Neural cell (in vitro differentiated cells): ENCODE results near the gene SLC41A3. TPM values are rescaled to one million over a fixed set of nuclear protein-coding genes. Genes with fewer than 3 reads are reported as not detected.

Experiments used
- H2AFZ ChIP-seq: fragments of 200-600, 300-800 bp; sonication (generic), shearing (Covaris generic); 2 replicates; pipeline ENCODE4 v1.6.0; 2014; ENCODE audit warnings: low read depth, mild to moderate bottlenecking, antibody characterized with exemption, low read length, moderate library complexity
- H3F3A ChIP-seq: fragments of 200-600 bp; shearing (Covaris generic); 2 replicates; pipeline ENCODE4 v1.6.1; 2016; ENCODE audit warnings: mild to moderate bottlenecking, moderate library complexity, mixed read lengths, antibody characterized with exemption, low read length; ENCODE audit not compliant: insufficient read depth, poor library complexity, severe bottlenecking
- H3K27ac ChIP-seq: fragments of 200-600, 300-800 bp; sonication (generic), shearing (Covaris generic); 2 replicates; pipeline ENCODE4 v1.5.1; 2014; ENCODE audit warnings: mild to moderate bottlenecking, low read length, moderate library complexity
- H3K27me3 ChIP-seq: fragments of 300-800, 200-600 bp; sonication (generic), shearing (Covaris generic); 2 replicates; pipeline ENCODE4 v1.6.0; 2014; ENCODE audit warnings: mild to moderate bottlenecking, low read depth, low read length, moderate library complexity; ENCODE audit not compliant: insufficient read depth
- H3K36me3 ChIP-seq: fragments of 300-800, 200-600 bp; sonication (generic), shearing (Covaris generic); 2 replicates; pipeline ENCODE4 v1.5.1; 2014; ENCODE audit warnings: mild to moderate bottlenecking, antibody characterized with exemption, low read length, moderate library complexity; ENCODE audit not compliant: insufficient read depth
- H3K4me2 ChIP-seq: fragments of 300-800, 200-600 bp; sonication (generic), shearing (Covaris generic); 2 replicates; pipeline ENCODE4 v1.6.0; 2014; ENCODE audit warnings: mild to moderate bottlenecking, low read length
- H3K4me3 ChIP-seq: fragments of 300-800, 200-600 bp; sonication (generic), shearing (Covaris generic); 2 replicates; pipeline ENCODE4 v1.5.1; 2014; ENCODE audit warnings: mild to moderate bottlenecking, low read length, moderate library complexity
- H3K79me2 ChIP-seq: fragments of 200-600 bp; shearing (Covaris generic); replicated peaks from 2 replicates; pipeline ENCODE4 v1.6.0; 2014; ENCODE audit warnings: mild to moderate bottlenecking, low read length, moderate library complexity; ENCODE audit not compliant: insufficient read depth
- H3K9ac ChIP-seq: fragments of 300-800, 200-600 bp; sonication (generic), shearing (Covaris generic); 2 replicates; pipeline ENCODE4 v1.6.1; 2016; ENCODE audit warnings: mild to moderate bottlenecking, low read length, mixed read lengths
- H3K9me2 ChIP-seq: fragments of 200-600 bp; shearing (Covaris generic); 2 replicates; pipeline ENCODE4 v1.6.1; 2016; ENCODE audit warnings: mild to moderate bottlenecking, low read length, mixed read lengths; ENCODE audit not compliant: insufficient read depth
- H3K9me3 ChIP-seq: fragments of 200-600, 300-800 bp; sonication (generic), shearing (Covaris generic); 2 replicates; pipeline ENCODE4 v1.6.1; 2016; ENCODE audit warnings: mild to moderate bottlenecking, mixed run types, low read length, moderate library complexity, mixed read lengths
- H4K20me1 ChIP-seq: fragments of 200-600 bp; shearing (Covaris generic); 2 replicates; pipeline ENCODE4 v1.6.1; 2016; ENCODE audit warnings: mild to moderate bottlenecking, mixed run types; ENCODE audit not compliant: insufficient read depth
- CTCF ChIP-seq: fragments of 450-650 bp; IDR thresholded peaks from 2 replicates; pipeline ENCODE4 v1.5.1; 2014; ENCODE audit warnings: antibody characterized with exemption, mild to moderate bottlenecking, moderate library complexity; ENCODE audit not compliant: poor library complexity, severe bottlenecking
- EP300 ChIP-seq: fragments of 450-650 bp; conservative IDR thresholded peaks from 2 replicates; pipeline ENCODE4 v1.6.1; 2014; ENCODE audit warnings: antibody characterized with exemption, mild to moderate bottlenecking, moderate library complexity; ENCODE audit not compliant: poor library complexity, severe bottlenecking
- EZH2 ChIP-seq: fragments of 200-600, 300-800 bp; shearing (Covaris generic), sonication (generic); IDR thresholded peaks from 2 replicates; pipeline ENCODE4 v1.6.1; 2014; ENCODE audit warnings: antibody characterized with exemption, low read length, borderline replicate concordance, mild to moderate bottlenecking; ENCODE audit not compliant: insufficient read depth, poor library complexity, severe bottlenecking
- MXI1 ChIP-seq: fragments of 450-650 bp; conservative IDR thresholded peaks from 2 replicates; pipeline ENCODE4 v1.6.1; 2014; ENCODE audit warnings: antibody characterized with exemption, mild to moderate bottlenecking; ENCODE audit not compliant: poor library complexity, severe bottlenecking
- POLR2AphosphoS5 ChIP-seq: IDR thresholded peaks from 2 replicates; pipeline ENCODE4 v1.6.1; 2012
- RAD21 ChIP-seq: fragments of 450-650 bp; conservative IDR thresholded peaks from 2 replicates; pipeline ENCODE4 v1.6.1; 2014; ENCODE audit warnings: antibody characterized with exemption, mild to moderate bottlenecking, moderate library complexity
- REST ChIP-seq: IDR thresholded peaks from 2 replicates; pipeline ENCODE4 v1.6.1; 2012; ENCODE audit warnings: borderline replicate concordance
- SMC3 ChIP-seq: fragments of 450-650 bp; conservative IDR thresholded peaks from 2 replicates; pipeline ENCODE4 v1.6.1; 2014; ENCODE audit warnings: antibody characterized with exemption, mild to moderate bottlenecking, moderate library complexity; ENCODE audit not compliant: poor library complexity
- TAF1 ChIP-seq: IDR thresholded peaks from 2 replicates; pipeline ENCODE4 v1.6.1; 2012; ENCODE audit warnings: low read depth
- polyA plus RNA-seq: library from polyadenylated mRNA; depleted of rRNA; stranded (reverse); fragments of >200 nt; gene quantifications from 2 replicates; pipeline ENCODE4 v1.2.3, GENCODE V29; 2014

SLC41A3 gene
- polyA plus RNA-seq, 1 donor from 2014 or later, result 80.0 TPM

- H3K4me2 ChIP-seq, result no peak overlapping the region
- no peak overlapping the region for H2AFZ ChIP-seq
- H3K27me3 ChIP-seq, result no peaks in the 10 kb centered on the region
- H3K4me3 ChIP-seq, result no peak overlapping the region
- H3K79me2 ChIP-seq, result no peaks in the 10 kb centered on the region
- H3K9me2 ChIP-seq, result no peaks in the 10 kb centered on the region
- no peaks in the 10 kb centered on the region for H4K20me1 ChIP-seq
- H3K9me3 ChIP-seq, result no peaks in the 10 kb centered on the region
- no peaks in the 10 kb centered on the region for H3K36me3 ChIP-seq
- H3K27ac ChIP-seq, result no peak overlapping the region
- TF ChIP-seq EZH2, result no peak
- TF ChIP-seq EP300, result no peak
- no peak for TF ChIP-seq MXI1
- TF ChIP-seq CTCF, result no peak
- no peak for TF ChIP-seq REST
- TF ChIP-seq SMC3, result no peak
- TF ChIP-seq POLR2AphosphoS5, result no peak
- H3F3A ChIP-seq, result no peaks in the 10 kb centered on the region
- no peak overlapping the region for H3K9ac ChIP-seq
Measured at GRCh38 chr3:125960066-125960424, 123.9 kb downstream of the SLC41A3 start.

- Histone ChIP-seq H3K79me2 (no peaks in the 10 kb centered on the region), H2AFZ (no peak overlapping the region), H3K9me2 (no peaks in the 10 kb centered on the region), H3K9me3 (no peaks in the 10 kb centered on the region), H3K9ac (no peak overlapping the region), H4K20me1 (no peaks in the 10 kb centered on the region), H3K27me3 (no peaks in the 10 kb centered on the region), H3K4me2 (no peak overlapping the region), H3K4me3 (no peak overlapping the region), H3F3A (no peaks in the 10 kb centered on the region), H3K36me3 (no peaks in the 10 kb centered on the region), H3K27ac (no peak overlapping the region)
- TF ChIP-seq MXI1 (no peak), REST (no peak), CTCF (no peak), POLR2AphosphoS5 (no peak), SMC3 (no peak), RAD21 (no peak), EP300 (no peak), TAF1 (no peak), EZH2 (no peak)
Measured at GRCh38 chr3:125959317-125960065, 124.4 kb downstream of the SLC41A3 start.
